ELR (cell line): ENCODE data around the gene WFDC8.
"Not testable (repeated sequence)": the region's sequence is repeated elsewhere in the genome, so short reads cannot be mapped to it uniquely, and the experiment has no call there.

ENCODE experiments used
- DNase-seq: peaks from one replicate; pipeline ENCODE4 v3.0.0-alpha.2; 2015; ENCODE audit warnings: low read depth

The WFDC8 gene

DNA sequence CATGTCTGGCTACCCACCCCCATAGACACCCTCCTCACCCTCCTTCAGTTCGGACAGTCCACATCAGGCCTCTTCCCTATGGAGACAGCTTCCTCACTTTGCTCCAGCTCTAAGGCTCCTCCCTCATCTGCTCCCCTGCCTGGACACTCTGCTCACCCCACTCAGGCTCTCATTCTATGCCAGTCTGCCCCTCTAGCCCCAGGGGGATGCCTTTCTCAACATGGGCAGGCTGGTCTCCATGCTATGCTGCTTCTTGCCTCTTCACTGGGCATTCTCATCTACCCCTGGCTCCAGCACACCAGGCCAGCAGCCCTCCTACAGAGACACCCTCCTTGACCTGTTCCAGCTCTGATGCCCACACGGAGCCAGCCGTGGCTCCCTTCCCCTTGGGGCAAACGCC, at the start of gene WFDC8:
TSS of gene WFDC8 (minus strand) at position 101 of the 400 bp plus-strand sequence. CDS start at position 64, 37 bp downstream.
- no peak for DNase-seq

DNA sequence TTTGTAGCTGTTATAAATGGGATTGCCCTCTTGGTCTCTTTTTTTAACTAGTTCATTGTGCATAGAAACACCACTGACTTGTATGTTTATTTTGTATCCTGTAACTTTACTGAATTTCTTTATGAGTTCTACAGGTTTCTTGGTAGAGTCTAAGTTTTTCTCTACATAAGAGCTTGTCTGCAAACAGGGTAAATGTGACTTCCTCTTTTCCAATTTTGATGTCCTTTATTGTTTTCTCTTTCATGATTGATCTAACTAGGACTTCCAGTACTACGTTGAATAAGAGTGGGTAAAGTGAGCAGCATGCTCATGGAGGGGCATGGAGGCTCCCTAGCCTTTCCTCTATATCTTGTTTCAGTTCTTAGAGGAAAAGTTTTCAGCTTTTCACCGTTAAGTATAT, 47.5 kb upstream of the WFDC8 start:
- DNase-seq: no peak

DNA sequence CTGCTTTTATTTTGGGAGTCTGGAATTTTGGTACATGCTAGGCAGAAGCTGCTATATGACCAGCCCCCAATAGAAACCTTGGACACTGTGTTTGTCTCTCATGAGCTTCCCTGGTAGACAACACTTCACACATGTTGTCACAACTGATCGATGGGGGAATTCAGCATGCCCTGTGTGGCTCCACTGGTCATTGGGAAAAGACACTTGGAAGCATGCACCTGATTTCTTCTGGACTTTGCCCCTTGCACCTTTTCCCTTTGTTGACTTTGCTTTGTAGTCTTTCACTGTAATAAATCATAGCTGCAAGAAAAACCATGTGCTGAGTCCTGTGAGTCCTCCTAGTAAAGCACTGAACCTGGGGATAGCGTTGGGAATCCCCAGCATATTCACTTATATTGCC, 42.5 kb upstream of the WFDC8 start:
- DNase-seq: no peak

DNA sequence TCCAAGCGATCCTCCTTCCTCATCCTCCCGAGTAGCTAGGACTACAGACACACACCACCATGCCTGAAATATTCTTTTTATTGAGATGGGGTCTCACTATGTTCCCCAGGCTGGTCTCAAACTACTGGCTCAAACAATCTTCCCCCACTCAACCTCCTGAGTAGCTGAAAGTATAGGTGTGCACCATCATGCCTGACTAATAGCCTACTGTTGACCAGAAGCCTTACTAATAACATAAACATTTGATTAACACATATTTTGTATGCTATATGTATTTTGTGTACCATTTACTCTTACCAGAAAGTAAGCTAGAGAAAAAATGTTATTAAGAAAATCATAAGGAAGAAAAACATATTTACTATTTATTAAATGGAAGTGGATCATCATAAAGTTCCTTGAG, 38.5 kb upstream of the WFDC8 start:
- no peak for DNase-seq

DNA sequence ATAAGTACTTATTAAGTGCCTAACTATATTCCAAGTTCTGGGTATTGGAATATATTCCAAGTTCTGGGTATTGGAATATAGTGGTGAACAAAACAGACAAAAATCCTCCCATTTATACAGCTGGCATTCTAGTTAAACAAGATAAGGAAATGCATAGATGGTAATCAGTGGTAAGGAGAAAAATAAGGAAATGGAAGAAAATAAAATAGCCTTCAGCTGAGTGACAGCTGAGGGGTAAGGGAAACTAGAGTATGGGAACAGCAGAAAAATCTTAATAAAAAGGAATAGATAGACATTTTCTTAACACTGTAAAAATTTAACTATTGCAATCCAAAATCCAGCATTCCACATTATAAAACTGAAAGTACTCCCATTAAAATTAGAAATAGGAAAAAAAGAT, 33.2 kb upstream of the WFDC8 start:
- no peak for DNase-seq

DNA sequence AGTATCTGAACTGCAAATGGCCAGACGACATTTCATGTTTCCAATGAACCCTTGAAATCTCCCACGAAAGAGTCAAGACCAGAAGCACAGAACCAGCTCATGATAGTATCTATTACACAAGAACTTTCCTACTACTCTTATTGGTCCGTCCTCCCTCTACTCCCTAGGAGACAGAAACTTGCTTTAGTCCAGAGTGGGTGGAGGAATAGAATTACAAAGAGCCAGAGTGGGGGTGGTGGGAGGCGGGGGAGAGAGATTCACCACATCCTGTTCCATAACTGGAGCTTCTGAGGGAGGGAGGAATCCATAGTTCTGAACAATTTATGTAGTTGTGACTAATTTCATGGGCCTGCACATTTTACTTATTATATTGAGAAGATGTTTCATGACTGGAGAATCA, 32.0 kb upstream of the WFDC8 start:
- DNase-seq: peak; percentile 85

DNA sequence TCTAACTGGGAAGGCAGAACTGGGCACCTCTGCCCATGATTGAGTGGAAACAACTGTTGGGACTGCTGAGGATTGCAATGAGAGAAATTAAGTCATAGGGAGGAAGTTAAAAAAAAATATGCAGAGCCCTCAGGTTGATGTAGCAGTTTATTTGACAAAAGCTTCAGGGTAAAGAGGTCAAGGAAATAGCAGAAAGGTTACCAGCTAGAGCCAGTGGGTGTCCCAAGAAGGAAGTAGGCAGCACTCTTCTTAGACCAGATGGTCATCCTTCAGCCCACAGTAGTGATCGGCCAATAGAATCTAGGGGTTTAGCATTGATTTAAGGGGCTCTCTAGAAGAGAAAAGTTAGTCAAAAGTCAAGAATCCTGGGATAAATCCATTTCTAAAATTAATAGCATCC, 28.7 kb upstream of the WFDC8 start:
- no peak for DNase-seq

DNA sequence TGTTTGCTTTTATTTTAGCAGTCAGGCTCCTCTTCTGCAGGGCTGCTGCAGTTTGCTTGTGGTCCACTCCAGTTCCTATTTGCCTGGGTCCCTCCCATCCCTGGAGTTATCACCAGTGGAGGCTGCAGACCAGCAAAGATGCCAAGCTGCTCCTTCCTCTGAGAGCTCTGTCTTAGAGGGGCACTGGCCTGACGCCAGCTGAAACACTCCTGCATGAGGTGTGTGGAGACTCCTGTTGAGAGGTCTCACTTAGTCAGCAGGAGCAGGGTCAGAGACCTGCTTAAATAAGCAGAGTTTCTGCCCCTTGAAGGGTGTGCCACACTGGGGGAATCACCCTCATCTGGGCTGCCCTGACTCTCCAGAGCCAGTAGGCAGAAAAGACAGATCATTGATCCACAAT, 16.2 kb upstream of the WFDC8 start:
- DNase-seq: no peak

DNA sequence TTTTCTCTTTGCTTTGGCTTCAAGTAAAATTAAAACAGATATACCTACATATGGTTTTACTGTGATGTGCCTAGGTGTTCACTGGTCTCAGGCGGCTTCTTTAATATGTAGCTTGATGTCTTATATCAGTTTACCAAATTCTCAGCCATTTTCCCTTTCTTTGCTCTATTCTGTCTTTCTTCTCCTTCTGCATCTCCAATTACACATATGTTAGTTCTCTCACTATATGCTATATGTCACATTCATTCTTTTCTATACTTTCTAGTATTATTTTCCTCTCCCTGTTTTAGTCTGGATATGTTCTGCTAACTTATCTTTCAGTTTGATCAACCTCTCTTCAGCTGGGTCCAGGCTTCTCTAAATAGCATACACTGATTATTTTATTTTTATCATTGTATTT, 14.4 kb upstream of the WFDC8 start:
- no peak for DNase-seq

DNA sequence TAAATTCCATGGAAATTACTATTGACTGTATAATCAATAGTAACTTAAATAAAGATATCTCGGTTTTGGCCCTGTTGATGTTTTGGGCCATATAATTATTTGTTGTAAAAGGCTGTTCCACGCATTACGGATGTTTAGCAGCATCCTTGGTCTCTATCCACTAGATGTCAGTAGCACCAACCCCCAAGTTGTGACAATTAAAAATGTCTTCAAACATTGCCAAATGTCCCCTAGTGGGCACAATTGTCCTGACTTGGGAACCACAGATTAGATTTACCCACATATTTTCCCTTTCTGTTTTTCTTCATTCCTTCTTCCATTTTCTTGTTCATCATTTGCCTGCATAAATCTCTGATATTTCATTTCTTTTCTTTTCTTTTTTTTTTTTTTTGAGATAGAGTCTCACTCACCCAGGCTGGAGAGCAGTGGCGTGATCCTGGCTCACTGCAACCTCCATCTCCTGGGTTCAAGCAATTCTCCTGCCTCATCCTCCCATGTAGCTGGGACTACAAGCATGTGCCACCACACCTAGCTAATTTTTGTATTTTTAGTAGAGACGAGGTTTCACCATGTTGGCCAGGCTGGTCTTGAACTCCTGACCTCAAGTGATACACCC, 13.6 kb upstream of the WFDC8 start:
- peak; percentile 85 for DNase-seq

DNA sequence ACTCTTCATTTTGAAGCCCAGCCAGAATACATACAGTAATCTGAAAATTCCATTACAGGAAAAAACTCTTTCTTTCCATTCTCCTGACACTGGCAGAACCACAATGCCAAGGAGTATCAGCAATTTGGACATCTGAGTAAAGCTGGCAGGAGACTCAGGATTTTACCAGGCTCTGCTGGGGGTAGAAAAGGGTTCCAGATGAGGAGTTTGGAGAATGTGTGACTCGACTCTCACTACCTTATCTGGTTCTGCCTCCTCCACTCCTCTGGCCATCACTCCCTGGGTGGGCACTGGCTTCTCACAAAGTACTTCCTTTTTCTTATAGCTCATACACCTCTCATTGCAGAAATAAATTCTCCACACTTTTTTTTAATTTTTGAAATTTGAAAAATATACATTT, 10.6 kb upstream of the WFDC8 start:
- no peak for DNase-seq

DNA sequence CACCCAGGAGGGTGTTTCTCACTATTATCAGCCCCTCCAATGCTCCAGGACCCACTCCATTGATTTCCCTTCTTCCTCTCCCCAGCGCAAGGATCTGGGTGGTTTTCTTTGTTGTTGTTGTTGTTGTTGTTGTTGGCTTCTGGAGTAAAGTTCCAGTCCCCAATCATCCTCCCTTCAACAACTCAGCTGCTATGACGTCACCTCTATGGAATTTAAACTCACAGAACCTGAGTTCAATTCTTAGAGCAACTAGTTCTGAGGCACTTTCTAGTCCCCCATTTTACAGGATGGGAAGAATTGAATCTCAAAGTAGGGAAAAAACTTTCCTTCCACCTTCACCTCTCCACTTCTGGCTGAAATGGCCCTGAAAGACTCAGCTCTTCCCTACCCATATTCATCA, 9.7 kb upstream of the WFDC8 start:
- peak; percentile 50 for DNase-seq

DNA sequence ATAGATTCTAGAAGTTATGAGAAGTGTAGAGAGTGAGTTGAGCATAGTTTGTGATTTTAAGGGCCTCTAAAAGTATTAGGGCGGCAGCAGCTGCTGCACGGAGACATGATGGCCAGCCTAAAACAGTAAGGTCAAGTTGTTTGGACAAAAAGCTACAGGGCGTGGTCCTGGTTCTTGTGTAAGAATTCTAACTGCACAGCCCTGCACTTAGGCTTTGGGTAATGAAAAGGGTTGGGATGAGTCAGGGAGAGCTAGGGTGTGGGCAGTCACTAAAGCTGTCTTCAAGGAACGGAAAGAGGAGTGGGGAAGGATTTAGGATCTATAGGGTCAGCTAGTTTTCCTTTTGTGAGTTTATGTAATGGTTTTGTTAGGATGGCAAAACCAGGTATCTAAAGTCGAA, 6.9 kb upstream of the WFDC8 start:
- not testable (repeated sequence) for DNase-seq

DNA sequence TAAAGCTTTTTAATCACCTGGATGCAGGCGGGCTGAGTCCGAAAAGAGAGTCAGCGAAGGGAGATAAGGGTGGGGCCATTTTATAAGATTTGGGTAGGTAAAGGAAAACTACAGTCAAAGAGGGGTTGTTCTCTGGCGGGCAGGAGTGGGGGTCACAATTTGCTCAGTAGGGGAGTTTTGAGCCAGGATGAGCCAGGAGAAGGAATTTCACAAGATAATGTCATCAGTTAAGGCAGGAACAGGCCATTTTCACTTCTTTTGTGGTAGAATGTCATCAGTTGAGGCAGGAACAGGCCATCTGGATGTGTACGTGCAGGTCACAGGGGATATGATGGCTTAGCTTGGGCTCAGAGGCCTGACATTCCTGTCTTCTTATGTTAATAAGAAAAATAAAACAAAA, 5.2 kb upstream of the WFDC8 start:
- DNase-seq: not testable (repeated sequence)

DNA sequence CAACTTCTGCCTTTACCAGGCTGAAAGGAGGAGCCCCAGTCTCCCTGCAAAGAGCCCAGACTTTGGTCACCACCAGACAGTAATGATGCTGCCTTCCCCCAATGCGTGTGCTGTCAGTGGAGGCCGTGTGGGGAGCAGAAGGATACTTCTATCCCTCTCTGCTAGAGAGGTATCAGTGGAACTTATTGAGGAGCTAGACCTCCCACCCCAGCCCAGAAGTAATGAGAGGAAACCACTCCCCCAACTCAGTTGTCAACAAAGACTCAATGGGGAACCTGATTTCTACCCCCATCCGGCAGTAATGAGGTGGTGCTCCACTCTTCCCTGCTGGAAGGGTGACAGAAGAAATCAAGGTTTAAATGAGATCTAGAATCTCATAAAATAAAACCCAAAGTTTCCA, 4.4 kb upstream of the WFDC8 start:
- DNase-seq: no peak

DNA sequence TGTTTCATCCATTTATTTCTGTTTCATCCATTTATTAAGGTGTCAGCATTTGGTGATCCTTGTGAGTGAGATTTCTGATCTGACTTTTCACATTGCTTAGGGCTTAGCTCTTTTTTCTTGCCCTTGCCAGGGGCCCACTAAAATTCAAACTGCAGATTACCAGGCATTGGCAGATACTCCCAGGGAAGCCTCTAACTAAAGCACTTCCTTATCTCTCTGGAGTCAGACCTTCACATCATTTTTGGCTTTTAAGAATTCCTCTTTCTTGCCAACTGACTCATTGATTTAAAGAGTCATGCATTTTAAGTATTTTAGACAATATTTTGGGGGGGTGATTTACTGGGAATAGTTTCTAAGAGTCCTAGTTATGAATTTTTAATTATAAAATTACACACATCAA, 2.6 kb upstream of the WFDC8 start:
- DNase-seq: no peak

DNA sequence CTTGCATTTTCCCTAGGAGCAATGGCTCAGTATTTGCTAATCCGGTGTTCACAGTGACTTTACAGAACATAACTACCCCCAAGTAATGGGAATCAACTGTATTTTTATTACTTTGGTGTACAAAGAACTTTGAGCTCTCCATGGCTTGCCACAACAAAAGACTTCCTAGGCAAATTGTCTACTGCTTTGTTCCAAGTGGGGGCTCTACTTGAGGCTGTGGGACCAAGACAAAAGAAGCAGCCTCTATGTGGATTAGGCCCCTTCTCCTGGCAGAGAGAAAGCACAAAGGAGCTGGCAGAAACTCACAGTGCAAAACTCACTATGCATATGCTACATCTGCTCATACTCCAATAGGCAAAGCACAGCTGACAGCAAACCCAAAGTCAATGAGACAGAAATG, 853 bp downstream of the WFDC8 start:
- no peak for DNase-seq

DNA sequence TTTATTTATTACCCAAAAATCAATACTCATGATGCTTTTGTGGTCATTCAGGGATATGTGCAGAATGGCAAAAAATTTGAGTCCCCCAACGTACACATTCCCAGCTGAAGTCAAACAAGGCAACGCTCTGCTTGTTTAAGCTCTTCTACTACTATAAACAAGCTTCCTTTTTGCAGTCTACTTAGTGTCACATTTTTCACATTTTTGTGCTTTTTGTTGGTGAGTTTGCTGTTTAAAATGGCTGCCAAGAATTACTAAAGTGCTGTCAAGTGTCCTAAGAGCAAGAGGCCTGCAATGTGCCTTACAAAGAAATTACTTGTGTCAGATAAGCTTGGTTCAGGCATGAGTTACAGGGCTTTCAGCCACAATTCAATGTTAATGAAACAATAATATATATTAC, 2.1 kb downstream of the WFDC8 start:
- no peak for DNase-seq

DNA sequence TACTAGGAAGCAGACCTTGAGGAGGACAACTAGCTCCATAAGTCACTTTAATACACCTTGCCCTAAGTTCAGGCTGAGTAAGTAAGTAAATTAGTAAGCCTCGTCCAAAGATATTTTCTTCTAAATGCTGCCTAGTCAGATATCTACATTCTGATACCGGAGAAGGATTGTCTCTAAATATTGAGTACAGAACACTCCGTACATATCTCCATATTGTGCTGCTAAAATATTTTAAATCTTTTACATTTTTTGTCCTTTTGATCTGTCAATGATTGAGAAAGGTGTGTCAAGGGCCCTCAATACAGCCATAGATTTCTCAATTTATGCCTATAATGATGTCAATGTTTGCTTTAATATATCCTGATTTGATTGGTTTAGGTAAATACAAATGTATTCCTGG, 3.2 kb downstream of the WFDC8 start:
- DNase-seq: no peak

DNA sequence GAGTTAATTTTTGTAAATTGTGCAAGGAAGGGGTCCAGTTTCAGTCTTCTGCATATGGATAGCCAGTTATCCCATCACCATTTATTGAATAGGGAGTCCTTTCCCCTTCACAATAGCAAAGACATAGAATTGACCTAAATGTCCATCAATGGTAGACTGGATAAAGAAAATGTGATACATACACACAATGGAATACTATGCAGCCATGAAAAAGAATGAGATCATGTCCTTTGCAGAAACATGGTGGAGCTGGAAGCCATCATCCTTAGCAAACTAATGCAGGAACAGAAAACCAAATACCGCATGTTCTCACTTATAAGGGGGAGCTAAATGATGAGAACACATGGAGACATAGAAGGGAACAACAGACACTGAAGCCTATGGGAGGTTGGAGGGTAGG, 9.4 kb downstream of the WFDC8 start:
- DNase-seq: not testable (repeated sequence)

DNA sequence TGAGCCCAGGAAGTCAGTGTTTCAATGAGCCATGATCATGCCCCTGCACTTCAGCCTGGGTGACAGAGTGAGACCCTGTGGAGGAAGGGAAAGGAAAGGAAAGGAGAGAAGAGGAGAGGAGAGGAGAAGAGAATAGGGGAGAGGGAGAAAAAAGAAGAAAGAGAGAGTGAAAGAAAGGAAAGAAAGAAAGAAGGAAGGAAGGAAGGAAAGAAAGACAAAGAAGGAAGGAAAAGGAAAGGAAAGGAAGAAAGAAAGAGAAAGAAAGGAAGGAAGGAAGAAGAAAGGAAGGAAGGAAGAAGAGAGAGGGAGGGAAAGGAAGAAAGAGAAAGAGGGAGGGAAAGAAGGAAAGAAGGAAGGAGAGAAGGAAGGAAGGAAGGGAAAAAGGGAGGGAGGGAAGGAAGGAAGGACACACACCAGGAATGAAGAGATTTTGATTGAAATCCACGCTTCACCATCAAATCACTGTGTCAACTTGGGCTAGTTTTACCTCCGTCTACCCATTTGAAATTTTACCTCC, 14.3 kb downstream of the WFDC8 start:
- DNase-seq: no peak

DNA sequence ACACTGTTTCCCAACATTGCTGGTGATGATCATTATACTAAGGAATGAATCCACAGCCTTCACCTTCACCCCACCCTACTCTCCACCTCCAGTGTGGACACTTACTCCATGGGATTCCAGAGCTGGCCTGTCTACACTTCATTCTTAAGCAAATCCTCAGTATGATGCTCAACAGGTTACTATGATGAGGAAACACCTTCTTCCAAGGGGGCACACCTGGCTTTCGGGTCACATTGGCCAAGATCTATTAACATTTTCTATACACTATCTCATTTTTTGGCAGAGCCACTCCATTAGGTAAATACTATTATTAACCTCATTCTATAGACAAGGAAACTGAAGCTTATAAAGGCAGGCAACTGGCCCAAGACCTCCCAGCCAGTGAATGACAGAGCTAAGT, 23.9 kb downstream of the WFDC8 start:
- DNase-seq: no peak

DNA sequence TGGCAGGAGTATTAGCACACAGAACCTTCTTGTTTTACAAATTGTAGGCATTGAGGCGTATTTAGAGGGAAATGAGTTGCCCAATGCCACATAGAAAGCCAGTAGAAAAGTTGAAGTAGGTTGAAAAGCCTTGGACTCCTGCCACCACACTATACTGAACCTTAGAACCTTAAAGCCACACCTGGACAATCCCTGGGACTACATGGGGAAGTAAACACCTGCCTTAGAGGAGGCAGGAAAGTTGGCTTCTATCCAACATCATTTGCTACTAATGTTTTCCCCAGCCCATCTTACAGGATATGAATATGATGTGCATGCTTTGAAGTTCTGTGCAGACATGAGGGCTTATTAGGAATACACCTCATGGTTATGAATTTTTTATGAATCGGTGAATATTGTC, 26.6 kb downstream of the WFDC8 start:
- no peak for DNase-seq

DNA sequence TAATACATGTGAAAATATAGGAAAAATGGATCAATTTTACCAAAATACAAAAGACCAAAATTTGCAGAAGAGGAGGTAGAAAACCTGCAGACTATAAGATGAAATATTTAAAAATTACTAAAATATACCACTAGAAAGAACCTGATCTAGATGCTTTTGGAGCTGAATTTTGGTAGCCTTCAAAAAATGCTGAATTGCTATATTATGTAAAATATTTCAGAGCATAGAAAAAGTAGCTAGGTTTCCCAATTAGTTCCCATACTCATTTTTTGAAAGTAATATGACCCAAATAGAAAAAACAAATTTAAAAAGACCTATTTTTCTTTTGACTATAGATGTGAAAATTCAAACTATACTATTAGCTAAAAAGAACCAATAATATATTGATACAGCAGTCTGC, 28.3 kb downstream of the WFDC8 start:
- no peak for DNase-seq

DNA sequence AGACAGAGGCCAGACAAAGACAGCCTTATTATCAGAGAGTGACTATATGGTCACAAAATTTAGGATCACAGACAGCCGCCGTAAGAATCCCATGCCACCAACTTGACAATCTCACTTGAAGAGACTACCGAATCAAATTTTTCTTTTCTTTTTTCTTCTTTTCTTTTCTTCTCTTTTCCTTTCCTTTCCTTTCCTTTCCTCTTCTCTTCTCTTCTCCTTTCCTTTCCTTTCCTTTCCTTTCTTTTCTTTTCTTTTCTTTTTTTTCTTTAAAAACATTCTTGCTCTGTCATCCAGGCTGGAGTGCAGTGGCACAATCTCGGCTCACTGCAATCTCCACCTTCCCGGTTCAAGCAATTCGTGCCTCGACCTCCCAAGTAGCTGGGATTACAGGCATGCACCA, 30.7 kb downstream of the WFDC8 start:
- no peak for DNase-seq
